CD4-positive, alpha-beta T cell treated with Interleukin-2 at 100 ng/mL for 4 hours (primary cell): ENCODE results near the gene ARHGAP42.

Experiments
- DNase-seq: peaks from one replicate; pipeline ENCODE4 v3.0.0-alpha.2; 2020; ENCODE audit warnings: low spot score

ARHGAP42 gene

DNA sequence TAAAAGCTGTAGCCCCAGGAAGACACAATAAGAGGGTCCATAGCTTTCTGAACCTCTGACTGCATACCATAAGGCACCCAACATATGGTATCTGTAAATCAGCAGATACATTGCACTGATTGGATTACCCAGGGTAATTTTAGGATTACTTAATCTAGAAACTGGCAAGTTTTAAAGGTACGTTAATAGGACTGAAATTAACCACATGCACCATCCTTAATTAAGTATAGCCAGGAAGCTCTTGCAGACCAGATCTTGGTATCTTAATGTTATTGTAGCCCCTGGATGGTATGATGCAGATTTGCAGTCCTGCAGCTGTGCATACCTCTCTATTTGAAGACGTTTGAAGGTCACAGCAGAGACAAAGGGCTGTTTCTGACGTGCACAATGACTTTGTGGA lies 72.8 kb downstream of the ARHGAP42 start:
- DNase-seq, result no peak

DNA sequence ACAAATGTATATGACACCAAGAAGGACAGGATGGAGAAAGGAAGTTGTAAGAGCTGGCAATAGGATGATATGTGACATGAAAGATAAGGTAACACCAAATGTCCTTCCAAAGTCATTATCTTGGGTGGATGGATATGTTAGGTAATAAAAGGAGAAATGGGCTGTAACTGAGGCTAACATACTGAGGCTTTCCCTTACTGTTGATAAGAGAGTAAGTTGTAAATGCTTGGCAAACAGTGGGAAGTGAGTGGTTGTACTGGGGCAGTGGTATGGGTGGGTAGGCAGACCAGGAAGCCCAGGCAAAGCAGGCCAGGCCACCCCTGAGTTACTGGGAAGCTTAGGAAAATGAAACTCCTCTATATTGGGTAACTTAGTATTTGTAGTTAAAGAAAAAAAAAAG lies 73.7 kb downstream of the ARHGAP42 start:
- DNase-seq, result no peak

- no peak for DNase-seq
These were observed 74.8 kb downstream of the ARHGAP42 start for GRCh38 chr11:100761841-100762240.

DNA sequence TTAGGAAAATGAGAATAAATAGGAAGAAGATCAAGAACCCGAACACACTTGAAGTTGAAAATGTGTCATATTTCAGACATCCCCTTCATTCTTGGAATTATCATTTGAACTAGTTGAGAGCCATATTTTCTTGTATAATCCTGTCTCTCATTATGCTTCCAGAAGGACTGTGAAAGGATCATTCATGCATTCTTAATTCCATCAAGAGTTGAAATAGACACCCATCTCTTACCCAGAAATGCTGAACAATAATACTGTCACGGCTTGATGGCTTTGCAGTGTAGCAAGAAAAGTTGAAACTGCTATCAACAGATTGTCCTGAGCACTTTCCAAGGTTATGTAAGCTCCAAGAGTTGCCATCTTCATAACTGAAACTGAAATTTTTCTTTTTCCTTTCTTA lies 79.7 kb downstream of the ARHGAP42 start:
- no peak for DNase-seq

DNA sequence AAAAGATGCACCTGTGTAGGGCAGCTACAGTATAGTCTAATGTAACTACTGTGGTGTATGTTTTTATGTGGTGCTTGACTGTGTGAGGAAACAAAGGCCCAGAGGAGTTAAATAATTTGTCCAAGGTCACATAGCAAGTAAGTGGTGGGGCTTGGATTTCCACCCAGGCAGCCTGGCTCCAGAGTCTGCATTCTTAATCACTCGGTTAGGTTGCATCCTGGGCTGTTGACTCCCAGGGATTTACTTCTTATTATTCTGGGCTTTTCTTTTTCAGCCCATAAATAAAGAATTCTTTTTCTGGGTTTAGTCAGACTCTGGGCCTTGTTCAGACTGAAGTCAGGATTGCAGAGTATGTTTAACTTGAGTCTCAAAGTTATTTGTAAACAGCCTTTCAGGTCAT lies 82.1 kb downstream of the ARHGAP42 start:
- no peak for DNase-seq

DNA sequence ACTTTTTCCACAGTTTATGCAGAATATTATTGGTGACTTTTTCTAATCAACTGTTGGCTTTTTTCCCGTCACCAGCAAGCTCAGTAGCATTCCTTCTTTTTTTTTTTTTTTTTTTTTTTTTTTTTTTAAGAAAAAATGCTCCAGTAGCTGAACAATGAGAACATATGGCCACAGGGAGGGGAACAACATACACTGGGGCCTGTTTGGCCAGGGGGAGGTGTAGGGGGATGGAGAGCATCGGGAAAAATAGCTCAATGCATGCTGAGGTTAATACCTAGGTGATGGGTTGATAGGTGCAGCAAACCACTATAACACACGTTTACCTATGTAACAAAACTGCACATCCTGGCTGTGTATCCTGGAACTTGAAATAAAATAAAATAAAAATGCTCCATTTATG lies 82.5 kb downstream of the ARHGAP42 start:
- DNase-seq, result no peak

DNA sequence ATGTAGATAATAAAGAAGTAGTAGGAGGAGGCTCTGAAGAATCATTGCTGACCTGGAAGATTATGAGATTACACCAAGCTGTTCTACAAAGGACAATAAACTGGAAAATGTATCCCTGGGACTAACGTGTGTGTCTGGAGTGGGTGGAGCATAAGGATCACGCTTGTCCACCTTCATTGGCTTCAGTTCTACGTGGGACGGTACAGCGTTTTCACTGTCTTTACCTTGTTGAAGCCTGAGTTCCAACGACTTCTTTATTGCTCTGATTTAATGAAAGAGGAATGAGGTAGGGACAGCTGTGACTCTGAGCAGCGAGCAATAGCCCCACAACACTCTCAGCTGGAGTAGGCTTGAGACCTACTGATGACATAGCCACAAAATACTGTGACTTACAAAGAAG lies 87.0 kb downstream of the ARHGAP42 start:
- DNase-seq, result no peak

DNA sequence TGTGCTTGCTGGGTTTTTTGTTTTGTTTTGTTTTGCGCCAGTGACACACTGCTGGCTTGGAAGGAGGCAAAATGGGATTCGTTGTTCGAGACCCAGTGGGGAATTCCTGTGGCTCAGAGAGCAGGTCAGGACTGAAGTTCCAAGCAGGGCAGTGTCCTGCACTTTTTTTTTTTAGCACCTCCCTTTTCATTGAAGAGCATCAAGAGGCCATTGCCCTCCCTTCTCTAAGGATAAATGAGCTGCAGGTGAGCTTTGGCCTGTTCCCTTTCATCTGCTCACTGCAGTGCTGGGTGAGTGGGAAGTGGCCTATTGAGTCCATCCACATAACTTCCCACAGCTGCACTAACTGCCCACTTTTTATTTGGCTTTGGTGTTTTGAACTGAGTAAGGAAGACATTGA lies 87.8 kb downstream of the ARHGAP42 start:
- DNase-seq, result no peak

DNA sequence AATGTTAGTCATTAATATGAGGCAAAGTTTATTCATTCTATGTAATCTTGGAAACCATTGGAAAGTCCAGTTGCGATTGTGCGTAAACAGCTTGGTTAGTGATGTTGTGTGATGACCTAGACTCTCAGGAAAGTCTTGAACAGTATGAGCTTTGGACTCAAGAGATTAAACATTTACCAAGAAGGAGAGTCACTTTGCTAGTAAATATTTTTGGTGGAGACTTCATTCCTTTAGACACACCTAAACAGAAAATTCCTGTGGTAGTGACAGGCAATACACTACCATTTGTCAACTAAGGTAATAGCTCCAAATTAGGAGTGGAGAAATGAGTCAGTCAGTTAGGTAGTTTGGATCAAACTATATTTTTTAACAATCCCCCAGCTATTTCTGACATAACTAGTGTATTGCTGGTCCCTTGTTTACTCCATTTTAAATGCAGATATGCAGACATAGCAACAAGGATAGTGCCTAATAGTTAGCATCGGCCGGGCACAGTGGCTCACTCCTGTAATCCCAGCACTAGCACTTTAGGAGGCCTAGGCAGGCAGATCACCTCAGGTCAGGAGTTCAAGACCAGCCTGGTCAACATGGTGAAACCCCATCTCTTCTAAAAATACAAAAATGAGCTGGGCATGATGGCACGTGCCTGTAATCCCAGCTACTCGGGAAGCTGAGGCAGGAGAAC lies 89.3 kb downstream of the ARHGAP42 start:
- no peak for DNase-seq

DNA sequence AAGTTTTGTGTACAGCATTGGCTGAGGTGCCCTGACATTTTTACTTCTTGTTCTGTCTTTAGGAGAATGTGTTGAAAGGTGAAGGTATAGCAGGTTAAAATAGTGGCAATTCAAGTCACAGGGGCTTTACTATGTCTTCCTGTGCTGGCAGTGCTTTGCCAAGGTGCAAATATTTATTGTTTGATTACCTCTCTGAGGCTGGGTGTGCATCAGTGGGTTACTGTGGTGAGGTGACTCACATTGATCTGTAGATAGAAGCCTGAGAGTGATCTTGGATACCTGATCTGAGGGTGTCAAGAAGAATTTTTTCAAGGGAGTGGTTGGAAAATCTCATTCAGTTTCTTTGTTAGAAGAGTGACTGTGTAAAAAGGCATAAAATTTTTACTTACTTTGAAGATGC lies 90.0 kb downstream of the ARHGAP42 start:
- DNase-seq, result no peak

- DNase-seq, result no peak
These were observed 90.6 kb downstream of the ARHGAP42 start for GRCh38 chr11:100777736-100778135.

DNA sequence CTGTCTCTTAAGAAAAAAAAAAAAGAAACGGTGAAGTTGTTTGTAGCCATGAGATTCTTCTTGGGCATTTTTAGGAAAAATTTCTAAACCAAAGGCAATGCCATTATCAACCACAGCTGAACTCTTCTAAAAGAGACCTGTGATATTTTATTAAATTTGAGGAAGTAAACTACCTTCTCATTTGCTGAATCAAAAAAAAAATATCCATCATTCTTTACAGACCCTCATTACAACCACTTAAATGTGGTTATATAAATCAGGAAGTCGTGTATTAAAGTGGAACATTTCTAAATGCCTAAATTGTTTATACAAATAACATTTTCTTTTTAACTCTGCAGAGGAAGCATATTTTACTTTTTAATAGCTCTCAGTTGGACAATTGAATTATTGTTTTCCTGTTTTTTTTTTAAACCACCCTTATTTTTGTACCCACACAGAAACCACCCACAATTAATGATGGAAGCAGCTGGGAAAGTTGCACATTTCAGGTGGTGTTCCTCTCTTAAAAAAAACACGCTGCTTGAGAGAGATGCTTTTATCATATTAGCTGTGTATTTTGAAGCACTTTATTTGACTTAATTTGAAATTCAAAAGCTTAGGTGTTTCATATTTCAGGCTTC lies 91.2 kb downstream of the ARHGAP42 start:
- no peak for DNase-seq

DNA sequence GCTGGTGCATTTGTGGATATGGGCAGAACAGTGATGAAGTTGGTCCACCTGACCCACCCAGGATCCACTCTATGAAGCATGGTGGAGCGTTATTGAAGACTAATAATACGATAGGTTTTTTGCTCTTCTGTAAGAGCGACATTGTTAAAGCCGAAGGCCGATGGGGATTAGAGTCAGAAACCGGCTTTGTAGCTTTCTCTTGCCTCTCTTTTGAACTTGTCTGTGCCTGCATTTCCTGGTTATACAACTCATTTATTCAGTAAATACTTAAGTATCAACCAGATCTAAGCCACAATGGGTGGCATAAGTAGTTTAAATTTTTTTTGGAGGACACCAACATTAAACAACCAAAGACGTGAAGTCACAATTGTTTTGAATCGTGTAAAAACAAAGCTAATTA lies 93.4 kb downstream of the ARHGAP42 start:
- DNase-seq, result no peak

- DNase-seq, result no peak
These were observed 98.3 kb downstream of the ARHGAP42 start for GRCh38 chr11:100785148-100785983.

GRCh38 chr11:100788561-100789295 lies 101.6 kb downstream of the ARHGAP42 start:
- no peak for DNase-seq

DNA sequence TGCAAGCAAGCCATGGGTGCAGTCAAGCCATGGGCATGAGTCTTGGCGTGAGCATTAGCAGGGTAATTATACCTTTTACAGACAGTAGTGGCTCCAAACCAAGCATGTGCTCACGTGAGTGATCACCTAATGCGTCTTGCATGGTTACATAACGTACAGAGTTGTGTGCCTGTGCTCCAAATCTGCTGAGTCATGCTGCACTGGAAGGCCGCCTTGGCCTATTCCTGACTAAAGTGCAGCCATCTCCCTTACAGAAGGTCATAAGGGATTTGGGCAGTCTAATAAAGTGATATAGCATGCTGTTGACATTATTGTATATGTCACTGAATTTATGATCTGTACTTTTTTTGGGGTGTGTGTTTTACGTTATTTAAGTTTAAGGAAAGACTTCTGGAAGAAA lies 102.4 kb downstream of the ARHGAP42 start:
- DNase-seq, result no peak

DNA sequence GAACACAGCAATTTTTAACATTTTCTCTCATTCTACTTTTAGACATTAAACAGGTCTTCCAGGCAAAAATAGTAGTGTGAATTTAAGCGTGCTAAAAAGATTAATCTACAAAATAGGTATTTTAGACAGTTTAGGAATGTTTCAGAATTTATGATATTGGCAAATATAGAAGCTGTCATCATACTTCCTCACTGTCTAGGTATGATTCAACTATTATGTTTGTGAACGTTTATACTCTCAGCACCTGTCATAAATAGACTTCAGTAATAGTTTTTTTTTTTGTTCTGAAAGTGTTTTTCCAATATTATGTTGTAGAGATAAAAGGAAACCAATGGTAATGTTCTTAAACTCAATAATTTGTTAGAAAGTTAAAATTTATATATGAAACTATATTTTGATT lies 103.0 kb downstream of the ARHGAP42 start:
- no peak for DNase-seq

DNA sequence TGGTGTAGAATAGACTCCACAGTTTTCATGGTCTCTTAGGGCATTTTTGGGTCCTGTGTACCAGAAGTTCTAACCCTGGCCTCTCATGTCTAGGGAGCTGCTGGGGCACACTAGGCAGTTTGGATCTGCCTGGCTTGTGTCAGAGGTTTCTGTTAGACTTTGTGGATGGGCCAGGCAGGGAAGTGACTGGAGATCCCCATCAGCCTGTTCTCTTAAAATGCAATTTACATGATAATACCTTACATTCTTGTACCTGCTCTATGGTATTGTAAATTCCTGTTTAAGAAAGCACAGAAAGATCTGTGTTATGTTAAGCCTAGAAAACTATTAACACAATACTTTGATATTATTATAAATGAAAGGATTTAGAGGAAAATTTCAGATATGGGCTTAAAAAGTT lies 104.0 kb downstream of the ARHGAP42 start:
- no peak for DNase-seq

DNA sequence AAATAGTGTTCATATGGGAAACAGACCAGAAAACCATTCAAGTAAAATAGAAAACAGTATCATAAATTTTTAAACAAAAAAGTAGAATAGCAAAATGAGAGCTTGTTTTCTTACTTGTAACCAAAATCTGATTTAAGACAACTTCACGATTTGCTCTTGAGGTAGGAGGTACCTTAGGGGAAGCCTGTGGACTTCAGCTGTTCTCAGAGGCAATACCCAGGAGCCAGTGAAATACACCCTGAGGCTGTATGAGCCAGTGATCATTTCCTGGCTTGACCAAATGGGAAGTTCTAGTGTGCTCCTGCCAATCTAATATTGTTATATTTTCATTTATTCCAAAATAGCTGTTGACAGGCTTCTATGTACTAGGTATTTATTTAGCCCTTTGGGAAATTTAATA lies 104.8 kb downstream of the ARHGAP42 start:
- no peak for DNase-seq

GRCh38 chr11:100793525-100793924 lies 106.4 kb downstream of the ARHGAP42 start:
- DNase-seq, result no peak

DNA sequence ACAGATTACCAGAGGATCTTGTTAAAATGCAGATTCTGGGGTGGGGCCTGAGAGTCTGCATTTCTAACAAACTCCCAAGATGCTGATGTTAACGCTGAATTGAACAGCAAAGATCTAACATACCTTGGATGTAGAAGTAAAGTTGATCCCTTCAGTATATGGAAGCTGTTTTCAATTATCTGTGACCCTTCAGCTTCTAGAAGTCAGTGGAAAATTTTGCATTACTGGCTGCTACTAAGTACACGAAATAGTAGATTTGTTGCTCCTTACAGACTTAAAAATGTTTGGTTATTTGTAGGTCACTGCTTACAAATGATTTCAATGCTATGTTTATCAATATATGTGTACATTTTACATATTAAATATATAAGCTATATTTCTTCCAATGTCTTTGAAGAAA lies 107.4 kb downstream of the ARHGAP42 start:
- no peak for DNase-seq

DNA sequence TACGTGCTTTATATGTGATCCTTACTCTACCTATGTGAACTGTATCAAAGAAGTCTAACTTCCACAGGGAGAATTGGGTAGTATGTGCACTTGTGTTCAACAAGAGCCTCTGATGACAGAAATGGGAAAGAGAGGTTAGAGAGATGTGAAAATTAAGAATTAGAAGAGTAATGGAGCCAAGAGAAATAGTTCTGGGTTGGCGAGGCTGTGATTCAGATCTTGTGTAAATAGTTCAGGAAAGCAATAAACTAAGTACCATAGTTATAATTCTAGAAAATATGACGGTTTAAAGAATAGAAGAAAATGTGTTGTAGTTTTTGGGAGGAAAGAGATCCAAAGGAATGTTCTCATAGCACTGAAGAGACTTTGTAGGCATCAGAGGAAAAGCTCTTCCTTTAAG lies 112.4 kb downstream of the ARHGAP42 start:
- no peak for DNase-seq

DNA sequence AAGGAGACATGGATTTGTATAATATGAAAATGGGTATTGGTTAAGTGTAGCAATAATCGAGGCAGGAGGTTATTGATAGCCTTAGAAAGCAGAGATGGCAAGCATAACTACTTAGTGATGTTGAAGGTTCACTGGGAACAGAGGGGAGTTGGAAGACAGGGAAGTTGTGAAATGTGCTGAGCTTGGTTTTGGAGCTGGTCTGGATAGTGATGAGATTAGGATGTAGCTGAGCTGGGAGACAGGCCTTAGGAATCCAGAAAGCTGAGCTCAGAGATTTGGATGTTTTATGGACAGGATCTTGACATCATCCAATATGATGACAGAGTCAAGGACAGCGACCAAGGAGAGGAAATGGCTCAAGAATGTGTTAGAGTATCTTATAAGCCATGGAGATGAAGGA lies 113.1 kb downstream of the ARHGAP42 start:
- DNase-seq, result no peak
